WTC11 (cell line): Measurements from ENCODE around the gene CTXN1.

Experiments used
- CBFB ChIP-seq: sonication (generic); formaldehyde crosslinking; IDR thresholded peaks from 2 replicates; pipeline ENCODE4 v1.8.1; 2022; ENCODE audit warnings: mild to moderate bottlenecking, low read depth, missing genetic modification reagents
- CTCF ChIP-seq: fragments of 200-600 bp; IDR thresholded peaks from 2 replicates; pipeline ENCODE4 v1.8.0; 2022; ENCODE audit warnings: antibody characterized with exemption
- ETV6 ChIP-seq: sonication (generic); formaldehyde crosslinking; IDR thresholded peaks from 2 replicates; pipeline ENCODE4 v1.8.1; 2022; ENCODE audit warnings: mild to moderate bottlenecking, missing genetic modification reagents
- FOXP4 ChIP-seq: sonication (generic); formaldehyde crosslinking; IDR thresholded peaks from 2 replicates; pipeline ENCODE4 v1.8.0; 2022; ENCODE audit warnings: mild to moderate bottlenecking, missing genetic modification reagents
- NR1H2 ChIP-seq: sonication (generic); formaldehyde crosslinking; IDR thresholded peaks from 2 replicates; pipeline ENCODE4 v1.9.0; 2021; ENCODE audit warnings: mild to moderate bottlenecking, moderate library complexity, missing genetic modification reagents

- TF ChIP-seq NR1H2 (CRISPR knock-in tag), result no peak
- TF ChIP-seq CTCF, result no peak
- TF ChIP-seq ETV6, result no peak
- TF ChIP-seq CBFB (CRISPR knock-in tag), result no peak
- TF ChIP-seq FOXP4 (CRISPR knock-in tag), result no peak
These were observed 12.3 kb downstream of the CTXN1 start for GRCh38 chr19:7913652-7914051.
